Heart left ventricle (tissue), 16 donors: ENCODE data around the gene IL1A. TPM values are rescaled to one million over a fixed set of nuclear protein-coding genes. Genes with fewer than 3 reads are reported as not detected.

ENCODE experiments used
- ATAC-seq, 4 donors: fragments of 200-7000 bp; cut with Tn5 transposase; one replicate each; pipeline ENCODE4 v1.9.1; 2020 to 2022; ENCODE audit warnings: moderate library complexity in 4 of 4, mild to moderate bottlenecking in 3 of 4, moderate number of reproducible peaks in 1 of 4
- DNase-seq, 5 donors: peaks; one replicate each; pipeline ENCODE4 v3.0.0-alpha.2; 2020
- H3K27ac ChIP-seq, 12 donors: fragments of 200-600 bp; sonication (generic) in 4 of 12; one replicate each; pipeline versions ENCODE4 v1.5.0 to v1.8.0; 2016 to 2022; ENCODE audit warnings: mild to moderate bottlenecking in 2 of 12
- H3K27me3 ChIP-seq, 9 donors: fragments of 200-600 bp; sonication (generic) in 2 of 9; one replicate each; pipeline versions ENCODE4 v1.5.1 to v1.8.0; 2016 to 2022; ENCODE audit warnings: mild to moderate bottlenecking in 3 of 9
- H3K36me3 ChIP-seq, 9 donors: fragments of 200-600 bp; sonication (generic) in 2 of 9; one replicate each; pipeline versions ENCODE4 v1.5.0 to v1.8.0; 2018 to 2022; ENCODE audit warnings: mild to moderate bottlenecking in 2 of 9
- H3K4me1 ChIP-seq, 12 donors: fragments of 200-600 bp; sonication (generic) in 4 of 12; one replicate each; pipeline versions ENCODE4 v1.5.0 to v1.8.0; 2016 to 2022; ENCODE audit warnings: mild to moderate bottlenecking in 3 of 12
- H3K4me3 ChIP-seq, 12 donors: fragments of 200-600 bp; sonication (generic) in 4 of 12; one replicate each; pipeline versions ENCODE4 v1.5.0 to v1.8.0; 2017 to 2022; ENCODE audit warnings: mild to moderate bottlenecking in 9 of 12, moderate library complexity in 4 of 12
- H3K9me3 ChIP-seq, 12 donors: fragments of 200-600 bp; sonication (generic) in 4 of 12; one replicate each; pipeline versions ENCODE4 v1.5.0 to v1.8.0; 2016 to 2022; ENCODE audit warnings: mild to moderate bottlenecking in 1 of 12
- POLR2A ChIP-seq, 2 donors: fragments of 450-650 bp; IDR thresholded peaks; one replicate each; pipeline ENCODE4 v1.6.1; 2017; ENCODE audit warnings: antibody characterized with exemption in 2 of 2, mild to moderate bottlenecking in 2 of 2, moderate library complexity in 2 of 2
- WGBS, 4 donors: extraction: QIAGEN DNeasy Blood & Tissue Kit in 2 of 4; methylation state at CpG; one replicate each; pipeline versions ENCODE4 v1.1.5 to v1.1.7; 2013 to 2018; 5-methylcytosine and 5-hydroxymethylcytosine counted together
- intact Hi-C, 10 donors: fragments of 100-400 bp; cut with DNase I; formaldehyde crosslinking; loops; one replicate each; pipeline versions ENCODE4 v1.11.1 to v1.14.2; 2022
- polyA plus RNA-seq, 2 donors: library from polyadenylated mRNA; stranded (reverse); fragments of 200-250 nt; gene quantifications; one replicate each; pipeline ENCODE4 v1.2.3, GENCODE V29; 2013
- total RNA-seq, 9 donors: library from RNA; depleted of rRNA in 2 of 9; stranded (reverse); fragments of >200 nt in 2 of 9; fragmentation: NEBNext Ultra II Directional in 3 of 9; extraction: Animal tissue kit (Norgen Biotek cat#: 25700) in 3 of 9; gene quantifications; one replicate each; pipeline versions ENCODE4 v1.1.0 to v1.2.4, GENCODE V29; 2016 to 2023
- TF ChIP-seq, protein P1 (sequence below), 12 donors: fragments of 200-600 bp; sonication (generic) in 4 of 12; IDR thresholded peaks; one replicate each; pipeline versions ENCODE4 v1.5.0 to v1.8.0; 2018 to 2022; ENCODE audit warnings: antibody characterized with exemption in 12 of 12, mild to moderate bottlenecking in 5 of 12
- donor health status: ischemic (EF 13 %, LVEDD 7.1; RV severe dilation, severe dysfunction).
- donor health status: healthy with polysubstance abuse.
- donor health status: DM: no; HTN: yes; CAD: no.
- donor health status: DM: no; HTN: no; CAD: no.
- donor health status: ischemic (EF 25% LVEDD 6.9; RV normal size, moderate dysfunction).
- donor health status: ischemic (EF 25% LVEDD 5.7; RV mildly dilated, moderate dysfunction).
- donor health status: healthy.
- donor health status: DM: yes; HTN: yes; CAD: no.
- donor health status: ischemic (EF 35%, LVEDD 5.7; RV mildly dilated, moderate dysfunction).
- donor health status: nonischemic (EF 11% LVEDD 7.7; RV severe dilation, severe dysfunction).
- donor health status: DM: yes; HTN: yes; CAD: no.
- donor health status: PGD.
- donor health status: ischemic (EF 29% LVEDD 5.4; RV normal size, mild dysfunction).
- donor health status: nonischemic (EF 23%, LVEDD 6.1; RV moderate dilation, normal function).

IL1A gene
- total and polyA plus RNA-seq, 11 donors: 0.13 TPM; not detected in 10

- Histone ChIP-seq H3K4me3 (no peak overlapping the region), H3K4me1 (peaks cover 0 to 20% (median 1%) of the 10 kb centered on the region in 12 donors), H3K27me3 (peaks cover 0 to 16% (median 0%) of the 10 kb centered on the region in 9 donors), H3K27ac (no peak overlapping the region), H3K9me3 (no peaks in the 10 kb centered on the region), H3K36me3 (no peaks in the 10 kb centered on the region)
- no peak for TF ChIP-seq POLR2A (IDR thresholded peaks at IDR 0.05)
- TF ChIP-seq, protein P1, sequence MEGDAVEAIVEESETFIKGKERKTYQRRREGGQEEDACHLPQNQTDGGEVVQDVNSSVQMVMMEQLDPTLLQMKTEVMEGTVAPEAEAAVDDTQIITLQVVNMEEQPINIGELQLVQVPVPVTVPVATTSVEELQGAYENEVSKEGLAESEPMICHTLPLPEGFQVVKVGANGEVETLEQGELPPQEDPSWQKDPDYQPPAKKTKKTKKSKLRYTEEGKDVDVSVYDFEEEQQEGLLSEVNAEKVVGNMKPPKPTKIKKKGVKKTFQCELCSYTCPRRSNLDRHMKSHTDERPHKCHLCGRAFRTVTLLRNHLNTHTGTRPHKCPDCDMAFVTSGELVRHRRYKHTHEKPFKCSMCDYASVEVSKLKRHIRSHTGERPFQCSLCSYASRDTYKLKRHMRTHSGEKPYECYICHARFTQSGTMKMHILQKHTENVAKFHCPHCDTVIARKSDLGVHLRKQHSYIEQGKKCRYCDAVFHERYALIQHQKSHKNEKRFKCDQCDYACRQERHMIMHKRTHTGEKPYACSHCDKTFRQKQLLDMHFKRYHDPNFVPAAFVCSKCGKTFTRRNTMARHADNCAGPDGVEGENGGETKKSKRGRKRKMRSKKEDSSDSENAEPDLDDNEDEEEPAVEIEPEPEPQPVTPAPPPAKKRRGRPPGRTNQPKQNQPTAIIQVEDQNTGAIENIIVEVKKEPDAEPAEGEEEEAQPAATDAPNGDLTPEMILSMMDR (IDR thresholded peaks at IDR 0.05): no peak
- ATAC-seq (no peak), DNase-seq (no peak)
- intact Hi-C loops: loop anchor here in 3 of 10 donors (5.0 kb wide), 3 partner anchors 101 to 126 kb away; no protein-coding TSS in a partner anchor
- 45 to 52% (median 47%) methylated on average over 4 of the region's 4 CpGs for WGBS, 4 donors
These were observed 56.3 kb downstream of the IL1A start for GRCh38 chr2:112728029-112728362.

DNA sequence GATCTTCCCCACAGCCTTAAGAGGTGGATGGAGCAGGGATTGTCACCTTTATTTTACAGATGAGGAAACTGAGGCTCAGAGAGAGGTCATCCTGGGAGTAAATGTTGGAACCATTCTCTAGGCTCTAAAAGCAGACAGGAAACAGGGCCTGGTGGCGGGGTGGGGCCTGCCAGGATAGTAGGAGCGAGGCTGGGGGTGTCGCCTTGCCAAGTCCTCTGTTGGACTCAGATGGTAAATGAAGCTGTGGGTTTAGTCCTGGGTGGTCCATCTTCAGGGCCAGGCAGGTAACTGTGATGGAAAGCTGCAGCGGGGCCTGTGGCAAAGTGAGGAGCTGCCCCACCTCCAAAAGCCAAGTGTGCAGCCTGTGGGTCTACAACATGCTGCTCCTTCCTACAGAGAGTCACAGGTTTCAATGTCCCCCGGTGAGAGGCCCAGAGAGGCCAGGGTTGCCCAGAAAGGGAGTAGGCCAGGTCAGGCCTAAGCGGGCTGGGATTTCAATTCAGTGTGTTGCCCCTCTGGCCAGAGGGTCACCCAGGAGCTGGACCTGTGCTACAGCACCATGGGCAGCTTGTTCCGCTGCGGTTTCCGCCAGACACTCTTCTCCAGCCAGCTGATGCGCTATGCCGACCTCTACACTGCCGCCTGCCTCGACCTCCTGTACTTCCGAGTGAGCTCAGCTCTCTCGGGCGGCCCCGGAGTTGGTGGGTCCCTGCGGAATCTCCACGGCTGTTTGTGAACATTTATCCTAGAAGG, 56.8 kb downstream of the IL1A start:
- DNase-seq: no peak
- intact Hi-C loops: loop anchor here in 6 of 10 donors (2.0 to 5.0 kb wide), 6 partner anchors 100 to 129 kb away; no protein-coding TSS in a partner anchor
- no peak for ATAC-seq
- H3K36me3 ChIP-seq: no peaks in the 10 kb centered on the region
- TF ChIP-seq, protein P1 (IDR thresholded peaks at IDR 0.05): no peak
- TF ChIP-seq POLR2A (IDR thresholded peaks at IDR 0.05): no peak
- H3K9me3 ChIP-seq: no peaks in the 10 kb centered on the region
- H3K4me1 ChIP-seq: peaks cover 0 to 20% (median 1%) of the 10 kb centered on the region in 12 donors
- H3K27me3 ChIP-seq: peaks cover 0 to 16% (median 0%) of the 10 kb centered on the region in 9 donors
- WGBS, 4 donors: 71 to 86% (median 82%) methylated on average over 19 of the region's 19 CpGs
- H3K4me3 ChIP-seq: no peak overlapping the region
- H3K27ac ChIP-seq: no peak overlapping the region

DNA sequence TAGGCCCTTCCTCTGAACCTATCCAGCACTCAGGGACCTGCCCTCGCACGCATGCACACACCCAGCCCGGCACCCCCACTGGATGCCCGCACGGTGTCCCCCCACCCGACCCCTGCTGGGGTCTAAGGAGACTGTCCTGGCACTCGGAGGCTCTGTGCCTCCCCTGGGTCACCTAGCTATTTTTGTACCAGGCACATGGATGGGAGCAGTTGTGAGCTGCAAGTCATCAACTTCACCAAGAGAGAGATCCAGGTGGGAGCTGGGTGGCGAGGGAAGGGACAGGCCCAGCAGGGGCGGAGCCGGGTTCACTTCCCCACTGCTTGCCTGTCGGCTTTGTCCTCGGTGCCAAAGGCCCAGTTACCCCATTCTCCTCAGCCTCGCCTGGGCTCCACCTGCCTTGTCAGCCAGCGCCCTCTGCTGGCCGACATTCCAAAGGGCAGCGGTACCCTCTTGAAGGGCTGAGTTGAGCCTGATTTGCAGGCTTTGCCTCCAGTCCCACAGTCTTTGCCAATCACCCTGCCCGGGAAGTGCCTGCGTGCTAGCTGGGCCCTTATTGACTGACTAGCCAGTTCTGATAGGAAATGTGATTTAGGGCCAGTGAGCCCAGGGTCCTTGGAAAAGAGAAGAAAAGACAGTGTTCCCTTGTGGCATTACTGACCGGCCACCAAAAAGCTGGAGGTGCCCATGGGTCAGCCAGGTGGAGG, 57.7 kb downstream of the IL1A start:
- Histone ChIP-seq H3K27ac (no peak overlapping the region), H3K4me3 (no peak overlapping the region), H3K27me3 (peaks cover 0 to 16% (median 0%) of the 10 kb centered on the region in 9 donors), H3K4me1 (peaks cover 0 to 20% (median 1%) of the 10 kb centered on the region in 12 donors), H3K9me3 (no peaks in the 10 kb centered on the region), H3K36me3 (no peaks in the 10 kb centered on the region)
- 29 to 51% (median 33%) methylated on average over 8 to 19 of the region's 19 CpGs for WGBS, 4 donors
- intact Hi-C loops: loop anchor here (1.0 to 5.0 kb wide), 9 partner anchors 99 to 128 kb away; no protein-coding TSS in a partner anchor
- no peak for TF ChIP-seq POLR2A (IDR thresholded peaks at IDR 0.05)
- TF ChIP-seq, protein P1 (IDR thresholded peaks at IDR 0.05): peak; percentile 86 to 99 (median 96)
- DNase-seq (peak; percentile 82 to 95 (median 88)), ATAC-seq (peak; percentile 82 to 95 (median 92))
